Natural killer cell (primary cell): Measurements from ENCODE around the gene CFAP77. TPM values are rescaled to one million over a fixed set of nuclear protein-coding genes. Genes with fewer than 3 reads are reported as not detected.

Source experiments
- ATAC-seq, 3 donors: fragments of 150-1000 bp in 2 of 3; fragments of 200-7000 bp in 1 of 3; cut with Tn5 transposase; 1 replicate in 1 of 3; 2 replicates in 2 of 3; pipeline ENCODE4 v1.10.0; 2021; ENCODE audit warnings: mild to moderate bottlenecking in 2 of 3, moderate library complexity in 2 of 3
- DNase-seq, 2 donors: peaks; one replicate each; pipeline versions ENCODE4 v3.0.0 to v3.0.0-alpha.2; 2013 to 2021; ENCODE audit warnings: mixed read lengths in 1 of 2
- H3K27ac ChIP-seq: one replicate; pipeline ENCODE4 v1.5.1; 2013; ENCODE audit warnings: mild to moderate bottlenecking, low read length
- H3K27me3 ChIP-seq: one replicate; pipeline ENCODE4 v1.6.1; 2013; ENCODE audit warnings: low read length; ENCODE audit not compliant: control insufficient read depth, insufficient read depth
- H3K36me3 ChIP-seq: one replicate; pipeline ENCODE4 v1.6.1; 2013; ENCODE audit warnings: low read length; ENCODE audit not compliant: control insufficient read depth, insufficient read depth
- H3K4me1 ChIP-seq: one replicate; pipeline ENCODE4 v1.6.1; 2013; ENCODE audit warnings: low read length; ENCODE audit not compliant: control insufficient read depth, insufficient read depth
- H3K4me3 ChIP-seq: one replicate; pipeline ENCODE4 v1.5.1; 2013; ENCODE audit warnings: low read length
- H3K9me3 ChIP-seq: one replicate; pipeline ENCODE4 v1.6.1; 2013; ENCODE audit warnings: low read length; ENCODE audit not compliant: control insufficient read depth, insufficient read depth
- H3K27ac Mint-ChIP-seq, 2 donors: one replicate each; pipeline ENCODE4 v1.8.0; 2022; ENCODE audit warnings: mild to moderate bottlenecking in 2 of 2, mixed read lengths in 2 of 2, moderate library complexity in 1 of 2
- H3K27me3 Mint-ChIP-seq, 2 donors: one replicate each; pipeline ENCODE4 v1.8.0; 2022; ENCODE audit warnings: low read depth in 2 of 2, mixed read lengths in 2 of 2
- H3K36me3 Mint-ChIP-seq: one replicate; pipeline ENCODE4 v1.8.0; 2022; ENCODE audit warnings: mixed read lengths
- H3K4me1 Mint-ChIP-seq, 2 donors: one replicate each; pipeline ENCODE4 v1.8.0; 2022; ENCODE audit warnings: mixed read lengths in 2 of 2
- H3K4me3 Mint-ChIP-seq: one replicate; pipeline ENCODE4 v1.8.0; 2022; ENCODE audit warnings: mild to moderate bottlenecking, moderate library complexity, mixed read lengths
- H3K9me3 Mint-ChIP-seq, 2 donors: one replicate each; pipeline ENCODE4 v1.8.0; 2022; ENCODE audit warnings: mixed read lengths in 2 of 2
- WGBS: methylation state at CpG from one replicate; pipeline ENCODE4 v1.1.7; 2013; ENCODE audit warnings: missing lambda C conversion rate; ENCODE audit not compliant: insufficient coverage; 5-methylcytosine and 5-hydroxymethylcytosine counted together
- intact Hi-C: fragments of 100-400 bp; cut with micrococcal nuclease; formaldehyde crosslinking; loops from one replicate; pipeline ENCODE4 v1.14.2; 2022
- total RNA-seq, 4 donors: library from RNA; stranded (reverse); fragments of 120-200 nt in 1 of 4; gene quantifications; one replicate each; pipeline versions ENCODE4 v1.2.3 to v1.2.4, GENCODE V29; 2013 to 2022
- TF ChIP-seq, protein P1 (sequence below): fragments of 200-600 bp; IDR thresholded peaks from one replicate; pipeline ENCODE4 v1.8.0; 2022; ENCODE audit warnings: antibody characterized with exemption

Gene CFAP77
- total RNA-seq, 3 donors from 2014 or later (not counting 1 experiment from before 2014, with no cell fraction given): not detected

DNA sequence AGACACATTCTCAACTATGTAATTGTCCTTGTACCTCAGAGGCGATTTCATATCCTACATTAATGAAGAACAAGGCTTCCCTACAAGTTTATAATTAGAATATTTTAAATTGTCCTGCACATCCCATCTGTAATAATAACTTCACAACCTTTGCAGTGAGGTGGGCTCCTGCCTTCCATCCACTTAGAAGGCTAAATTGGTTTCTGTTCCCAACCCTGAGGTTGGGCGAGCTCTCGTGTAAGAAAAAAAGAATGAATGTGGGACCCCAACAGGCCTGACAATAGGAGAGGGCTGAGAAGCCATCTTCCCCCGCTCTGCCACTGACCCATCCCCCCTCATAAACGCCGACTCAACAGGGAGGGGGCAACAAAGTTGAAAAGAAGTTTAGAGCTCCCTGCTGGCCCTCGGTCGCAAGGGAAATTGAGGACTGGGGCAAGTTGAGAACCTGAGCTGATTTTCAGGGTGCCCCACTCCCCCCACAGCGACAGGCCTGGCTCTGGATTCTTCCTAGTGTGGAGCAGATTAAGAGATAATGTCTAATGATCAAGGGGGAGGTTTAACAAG, 181.8 kb downstream of the CFAP77 start:
- H3K27me3 ChIP-seq: peaks cover 50% of the 10 kb centered on the region
- Mint-ChIP-seq H3K27ac (no peak overlapping the region), H3K27me3 (peaks cover 32 to 41% of the 10 kb centered on the region in 2 donors), H3K36me3 (no peaks in the 10 kb centered on the region), H3K4me3 (no peak overlapping the region), H3K9me3 (no peaks in the 10 kb centered on the region), H3K4me1 (peaks cover 7 to 15% of the 10 kb centered on the region in 2 donors)
- peaks cover 2% of the 10 kb centered on the region for H3K4me1 ChIP-seq
- H3K9me3 ChIP-seq: no peaks in the 10 kb centered on the region
- H3K4me3 ChIP-seq: no peak overlapping the region
- TF ChIP-seq, protein P1, sequence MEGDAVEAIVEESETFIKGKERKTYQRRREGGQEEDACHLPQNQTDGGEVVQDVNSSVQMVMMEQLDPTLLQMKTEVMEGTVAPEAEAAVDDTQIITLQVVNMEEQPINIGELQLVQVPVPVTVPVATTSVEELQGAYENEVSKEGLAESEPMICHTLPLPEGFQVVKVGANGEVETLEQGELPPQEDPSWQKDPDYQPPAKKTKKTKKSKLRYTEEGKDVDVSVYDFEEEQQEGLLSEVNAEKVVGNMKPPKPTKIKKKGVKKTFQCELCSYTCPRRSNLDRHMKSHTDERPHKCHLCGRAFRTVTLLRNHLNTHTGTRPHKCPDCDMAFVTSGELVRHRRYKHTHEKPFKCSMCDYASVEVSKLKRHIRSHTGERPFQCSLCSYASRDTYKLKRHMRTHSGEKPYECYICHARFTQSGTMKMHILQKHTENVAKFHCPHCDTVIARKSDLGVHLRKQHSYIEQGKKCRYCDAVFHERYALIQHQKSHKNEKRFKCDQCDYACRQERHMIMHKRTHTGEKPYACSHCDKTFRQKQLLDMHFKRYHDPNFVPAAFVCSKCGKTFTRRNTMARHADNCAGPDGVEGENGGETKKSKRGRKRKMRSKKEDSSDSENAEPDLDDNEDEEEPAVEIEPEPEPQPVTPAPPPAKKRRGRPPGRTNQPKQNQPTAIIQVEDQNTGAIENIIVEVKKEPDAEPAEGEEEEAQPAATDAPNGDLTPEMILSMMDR: no peak
- H3K36me3 ChIP-seq: peaks cover 5% of the 10 kb centered on the region
- WGBS: 66% methylated on average over 7 of the region's 9 CpGs
- no peak overlapping the region for H3K27ac ChIP-seq
- ATAC-seq (no peak), DNase-seq (no peak)
- intact Hi-C loops: no loop called here

DNA sequence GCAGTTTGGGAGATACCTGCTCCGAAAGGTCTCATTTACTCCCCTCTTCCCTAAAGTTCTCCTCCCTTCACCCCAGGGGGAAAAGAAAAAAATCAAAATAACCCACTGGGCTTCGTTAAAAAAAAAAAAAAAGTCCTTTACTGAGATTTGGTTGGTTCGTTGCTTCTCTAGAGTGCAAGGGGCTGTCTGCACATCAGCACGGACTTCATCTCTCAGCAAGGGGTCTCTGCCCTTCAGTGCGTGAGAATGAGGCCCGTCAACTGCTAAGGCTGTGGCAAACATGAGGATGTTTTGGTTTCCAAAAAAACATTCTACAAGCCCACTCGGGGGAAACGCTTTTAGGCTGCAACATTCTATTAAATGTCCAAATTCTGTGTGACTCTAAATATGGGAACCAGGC, 182.4 kb downstream of the CFAP77 start:
- TF ChIP-seq, protein P1: no peak
- ATAC-seq (no peak), DNase-seq (no peak)
- no peaks in the 10 kb centered on the region for H3K36me3 Mint-ChIP-seq
- no peak overlapping the region for H3K4me3 ChIP-seq
- no peaks in the 10 kb centered on the region for H3K9me3 ChIP-seq
- peaks cover 5% of the 10 kb centered on the region for H3K36me3 ChIP-seq
- no peak overlapping the region for H3K27ac ChIP-seq
- peaks cover 32 to 41% of the 10 kb centered on the region in 2 donors for H3K27me3 Mint-ChIP-seq
- H3K27me3 ChIP-seq: peaks cover 44% of the 10 kb centered on the region
- H3K4me1 ChIP-seq: no peaks in the 10 kb centered on the region
- no peaks in the 10 kb centered on the region for H3K9me3 Mint-ChIP-seq
- WGBS: 83% methylated on average over 8 of the region's 8 CpGs
- no peak overlapping the region for H3K4me3 Mint-ChIP-seq
- no peak overlapping the region for H3K27ac Mint-ChIP-seq
- intact Hi-C loops: no loop called here
- H3K4me1 Mint-ChIP-seq: peaks cover 7 to 15% of the 10 kb centered on the region in 2 donors

DNA sequence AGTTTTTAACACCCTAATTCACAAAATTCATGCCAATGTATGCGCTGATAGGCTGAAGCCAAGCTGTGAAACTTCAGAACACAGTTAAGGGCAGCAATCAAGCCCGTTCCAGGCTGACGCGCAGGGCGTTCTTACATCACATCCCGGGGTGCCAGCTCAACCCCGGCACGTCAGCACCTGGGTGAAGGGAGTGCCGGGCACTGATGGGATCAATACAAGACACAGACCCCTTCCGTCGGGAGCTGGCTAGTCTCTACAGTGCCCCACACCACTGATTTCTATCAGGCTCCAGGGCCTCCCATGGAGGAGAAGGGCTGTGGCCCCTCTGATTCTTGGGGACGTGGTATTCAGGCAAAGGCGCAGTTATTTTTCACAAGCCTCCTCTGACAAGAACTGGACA, 184.4 kb downstream of the CFAP77 start:
- peaks cover 5% of the 10 kb centered on the region for H3K36me3 ChIP-seq
- 98% methylated on average over 13 of the region's 13 CpGs for WGBS
- H3K4me3 ChIP-seq: no peak overlapping the region
- DNase-seq (no peak), ATAC-seq (no peak)
- no peak overlapping the region for H3K4me3 Mint-ChIP-seq
- peaks cover 27% of the 10 kb centered on the region for H3K27me3 ChIP-seq
- no peaks in the 10 kb centered on the region for H3K4me1 ChIP-seq
- no peak overlapping the region for H3K27ac ChIP-seq
- H3K27me3 Mint-ChIP-seq: peaks cover 24 to 28% of the 10 kb centered on the region in 2 donors
- intact Hi-C loops: no loop called here
- no peaks in the 10 kb centered on the region for H3K9me3 Mint-ChIP-seq
- H3K9me3 ChIP-seq: no peaks in the 10 kb centered on the region
- TF ChIP-seq, protein P1: no peak
- H3K4me1 Mint-ChIP-seq: peaks cover 7 to 15% of the 10 kb centered on the region in 2 donors
- no peaks in the 10 kb centered on the region for H3K36me3 Mint-ChIP-seq
- no peak overlapping the region for H3K27ac Mint-ChIP-seq

DNA sequence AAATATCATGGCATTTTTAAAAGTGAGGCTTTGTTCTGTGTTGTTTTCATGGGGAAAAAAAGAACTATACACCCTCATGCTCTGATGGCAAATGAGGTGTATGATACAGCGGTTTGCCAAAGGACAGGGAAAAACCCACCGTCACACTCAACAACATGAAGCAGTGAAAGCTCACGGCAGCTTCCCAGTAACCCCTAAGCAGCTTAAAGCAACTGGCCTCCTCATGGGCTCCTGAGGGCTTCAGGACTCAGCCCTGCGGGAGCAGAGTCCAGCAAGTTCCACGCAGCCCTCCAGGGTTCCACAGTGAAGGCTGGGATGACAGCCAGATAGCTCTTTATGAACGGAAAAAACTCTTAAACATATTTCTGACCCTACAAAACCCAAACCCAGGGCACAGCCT, 185.3 kb downstream of the CFAP77 start:
- Histone ChIP-seq H3K27ac (no peak overlapping the region), H3K4me1 (no peaks in the 10 kb centered on the region), H3K36me3 (peaks cover 5% of the 10 kb centered on the region), H3K9me3 (no peaks in the 10 kb centered on the region), H3K27me3 (peaks cover 19% of the 10 kb centered on the region), H3K4me3 (no peak overlapping the region)
- DNase-seq: no peak
- ATAC-seq: no peak
- no peak overlapping the region for H3K27ac Mint-ChIP-seq
- no peaks in the 10 kb centered on the region for H3K9me3 Mint-ChIP-seq
- H3K4me1 Mint-ChIP-seq: peaks cover under 1 to 7% of the 10 kb centered on the region in 2 donors
- peaks cover 17 to 22% of the 10 kb centered on the region in 2 donors for H3K27me3 Mint-ChIP-seq
- intact Hi-C loops: no loop called here
- TF ChIP-seq, protein P1: no peak
- H3K4me3 Mint-ChIP-seq: no peak overlapping the region
- H3K36me3 Mint-ChIP-seq: no peaks in the 10 kb centered on the region
- WGBS: 98% methylated on average over 6 of the region's 6 CpGs
